Muscle of leg (tissue), 11 donors: Measurements from ENCODE around the gene GSTP1. TPM values are rescaled to one million over a fixed set of nuclear protein-coding genes. Genes with fewer than 3 reads are reported as not detected.

Experiments
- DNase-seq: peaks from one replicate; pipeline ENCODE4 v3.0.0; 2013
- H3K27ac ChIP-seq: one replicate; pipeline ENCODE4 v1.5.1; 2013; ENCODE audit warnings: mild to moderate bottlenecking, low read length, control low read depth
- H3K27me3 ChIP-seq: one replicate; pipeline ENCODE4 v1.6.1; 2013; ENCODE audit warnings: low read length; ENCODE audit not compliant: control insufficient read depth, insufficient read depth
- H3K36me3 ChIP-seq: one replicate; pipeline ENCODE4 v1.6.1; 2013; ENCODE audit warnings: low read length; ENCODE audit not compliant: control insufficient read depth, insufficient read depth
- H3K4me1 ChIP-seq: one replicate; pipeline ENCODE4 v1.6.1; 2013; ENCODE audit warnings: low read length; ENCODE audit not compliant: control insufficient read depth, insufficient read depth
- H3K4me3 ChIP-seq: one replicate; pipeline ENCODE4 v1.5.1; 2013; ENCODE audit warnings: low read length, control low read depth
- H3K9me3 ChIP-seq: replicated peaks from 2 replicates; pipeline ENCODE4 v1.6.1; 2013; ENCODE audit warnings: low read depth, low read length; ENCODE audit not compliant: control insufficient read depth
- WGBS: methylation state at CpG from one replicate; pipeline ENCODE4 v1.1.5; 2013; ENCODE audit warnings: missing lambda C conversion rate; ENCODE audit not compliant: insufficient coverage; 5-methylcytosine and 5-hydroxymethylcytosine counted together
- polyA plus RNA-seq, 8 donors: library from polyadenylated mRNA; unstranded; fragments of 120-200 nt; gene quantifications; one replicate each; pipeline versions ENCODE4 v1.2.1 to v1.2.3, GENCODE V29; 2013; ENCODE audit warnings: inconsistent platforms in 1 of 8, low replicate concordance in 1 of 8; ENCODE audit not compliant: insufficient read length in 8 of 8, insufficient read depth in 1 of 8
- total RNA-seq: library from RNA; stranded (reverse); fragments of 120-200 nt; gene quantifications from one replicate; pipeline ENCODE4 v1.2.4, GENCODE V29; 2013

The GSTP1 gene
- total and polyA plus RNA-seq, 9 donors, result 232 to 335 (median 277) TPM

DNA sequence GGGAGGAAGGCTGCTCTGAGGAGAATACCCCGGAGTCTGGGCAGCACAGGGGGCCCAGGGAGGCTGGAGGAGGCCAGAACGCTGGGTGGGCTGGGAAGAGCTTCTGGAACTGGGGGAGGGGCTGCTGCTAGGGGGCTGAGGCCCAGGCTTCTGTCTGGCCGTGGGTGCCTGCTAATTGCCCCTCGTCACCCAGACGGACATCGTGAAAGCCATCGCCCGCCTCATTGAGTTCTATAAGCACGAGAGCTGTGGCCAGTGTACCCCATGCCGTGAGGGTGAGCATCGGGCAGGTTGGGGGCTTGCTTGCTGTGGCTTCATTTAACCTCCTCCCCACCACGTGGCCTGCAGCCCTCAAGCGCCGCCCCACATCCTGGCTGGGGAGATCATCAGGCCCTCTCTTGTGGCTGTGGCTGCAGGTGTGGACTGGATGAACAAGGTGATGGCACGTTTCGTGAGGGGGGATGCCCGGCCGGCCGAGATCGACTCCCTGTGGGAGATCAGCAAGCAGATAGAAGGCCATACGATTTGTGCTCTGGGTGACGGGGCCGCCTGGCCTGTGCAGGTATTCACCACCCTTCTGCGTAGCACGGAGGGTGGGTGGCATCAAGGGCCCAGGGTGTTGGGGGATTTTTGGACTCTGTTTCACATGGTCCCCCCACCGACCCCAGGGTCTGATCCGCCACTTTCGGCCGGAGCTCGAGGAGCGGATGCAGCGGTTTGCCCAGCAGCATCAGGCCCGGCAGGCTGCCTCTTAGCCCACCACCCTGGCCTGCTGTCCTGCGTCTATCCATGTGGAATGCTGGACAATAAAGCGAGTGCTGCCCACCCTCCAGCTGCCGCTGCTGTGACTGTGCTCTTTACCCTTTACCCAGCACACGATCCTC is 28.3 kb downstream of the GSTP1 start:
- 88% methylated on average over 32 of the region's 37 CpGs for WGBS
- no peak for DNase-seq
- Histone ChIP-seq H3K4me1 (peaks cover 28% of the 10 kb centered on the region), H3K36me3 (peaks cover 48% of the 10 kb centered on the region), H3K27me3 (peaks cover 19% of the 10 kb centered on the region), H3K27ac (no peak overlapping the region), H3K4me3 (no peak overlapping the region), H3K9me3 (no peaks in the 10 kb centered on the region)

DNA sequence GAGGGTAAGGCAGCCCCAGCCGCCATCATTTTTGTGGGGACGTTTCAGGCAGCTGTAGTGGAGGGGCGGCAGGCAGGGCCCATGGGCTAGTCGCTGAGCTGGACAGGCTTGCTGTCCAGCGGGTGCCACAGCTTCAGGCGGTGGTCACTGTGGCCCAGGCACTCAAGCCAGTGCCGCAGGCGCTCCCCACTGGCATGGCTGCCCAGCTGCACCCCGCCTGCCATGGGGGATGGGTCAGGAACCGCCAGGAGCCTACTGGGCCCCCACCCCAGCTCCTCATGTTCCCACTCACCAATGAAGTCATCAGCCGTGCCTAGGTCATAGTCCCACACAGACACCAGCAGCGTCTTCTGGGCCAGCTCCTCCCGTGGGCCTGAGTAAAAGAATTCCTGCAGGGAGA is 29.1 kb downstream of the GSTP1 start:
- no peak overlapping the region for H3K27ac ChIP-seq
- peak; percentile 5 for DNase-seq
- H3K9me3 ChIP-seq, result no peaks in the 10 kb centered on the region
- H3K4me3 ChIP-seq, result no peak overlapping the region
- WGBS, result 86% methylated on average over 12 of the region's 13 CpGs
- H3K27me3 ChIP-seq, result peaks cover 20% of the 10 kb centered on the region
- peaks cover 48% of the 10 kb centered on the region for H3K36me3 ChIP-seq
- peaks cover 21% of the 10 kb centered on the region for H3K4me1 ChIP-seq

DNA sequence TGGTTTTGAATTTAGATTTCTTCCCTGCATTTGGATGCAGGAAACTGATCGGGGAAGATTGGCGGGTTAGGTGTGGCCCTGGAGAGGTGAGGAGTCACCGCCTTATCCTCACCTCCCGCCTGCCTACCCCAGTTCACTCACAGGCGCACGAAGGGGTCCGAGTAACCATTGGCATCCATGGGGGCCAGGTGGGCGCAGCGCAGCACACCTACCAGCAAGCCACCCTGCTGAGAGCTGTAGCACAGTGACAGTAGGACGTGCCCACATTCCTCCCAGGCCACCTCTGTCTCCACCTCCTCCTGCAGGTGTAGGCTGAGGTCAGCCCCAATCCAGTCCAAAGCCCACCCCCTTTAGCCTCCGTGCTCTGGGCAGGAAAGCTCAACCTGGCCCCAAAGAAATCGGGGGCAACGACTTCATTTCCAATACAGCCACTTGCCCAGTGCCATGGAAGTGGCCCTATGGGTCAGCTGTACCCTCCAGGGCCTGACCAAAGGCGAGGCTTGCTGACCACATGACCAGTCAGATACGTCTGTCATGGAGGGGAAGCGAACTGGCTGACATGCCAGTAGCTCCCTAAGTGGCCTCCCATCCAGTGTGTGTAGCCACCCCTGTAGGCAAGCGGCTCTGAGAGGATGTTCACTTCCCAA is 29.8 kb downstream of the GSTP1 start:
- Histone ChIP-seq H3K9me3 (no peaks in the 10 kb centered on the region), H3K4me3 (peak overlapping the region; percentile 25), H3K36me3 (peaks cover 44% of the 10 kb centered on the region), H3K4me1 (peaks cover 17% of the 10 kb centered on the region), H3K27ac (peak overlapping the region; percentile 8), H3K27me3 (peaks cover 20% of the 10 kb centered on the region)
- WGBS, result 83% methylated on average over 14 of the region's 17 CpGs
- peak; percentile 10 for DNase-seq

DNA sequence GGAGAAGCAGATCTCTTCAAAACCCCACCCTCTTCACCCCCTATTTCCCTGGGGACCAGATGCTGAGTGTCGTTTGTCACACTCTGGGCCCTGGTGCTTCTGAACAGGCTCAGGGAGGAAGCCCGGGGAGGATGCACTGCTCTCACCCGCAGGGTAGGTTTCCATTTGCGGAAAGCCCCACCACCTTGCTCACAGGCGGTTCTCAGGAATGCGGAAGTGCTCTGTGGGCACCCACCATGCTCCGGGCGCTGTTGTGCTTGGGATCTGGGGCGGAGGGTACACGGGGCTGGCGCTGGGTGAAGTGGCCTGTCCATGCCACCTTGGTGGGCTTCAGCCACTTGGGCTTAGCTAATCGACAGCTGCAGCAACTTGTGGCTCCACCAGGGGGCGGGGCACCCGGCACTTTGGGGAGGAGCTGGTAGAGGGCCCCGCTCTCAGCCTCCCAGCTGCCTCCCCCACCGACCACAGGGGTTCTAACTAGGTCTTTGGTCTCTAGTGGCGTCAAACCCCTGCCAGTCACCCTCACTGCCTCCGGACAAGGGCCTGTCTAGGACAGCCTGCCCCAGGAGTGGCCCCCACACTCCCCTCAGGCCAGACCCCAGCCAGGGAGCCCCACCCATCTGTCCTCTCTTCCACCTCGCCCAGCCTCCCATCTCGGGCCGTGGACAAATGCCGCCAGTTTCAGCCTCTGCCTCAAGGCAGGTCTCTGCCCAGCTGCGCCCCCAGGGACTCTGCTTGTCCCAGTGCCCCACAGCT is 30.5 kb downstream of the GSTP1 start:
- Histone ChIP-seq H3K27me3 (peaks cover 20% of the 10 kb centered on the region), H3K4me1 (peaks cover 17% of the 10 kb centered on the region), H3K27ac (peak overlapping the region; percentile 8), H3K9me3 (no peaks in the 10 kb centered on the region), H3K36me3 (peaks cover 37% of the 10 kb centered on the region), H3K4me3 (peak overlapping the region; percentile 25)
- DNase-seq, result peak; percentile 55
- WGBS, result 25% methylated on average over 23 of the region's 23 CpGs

DNA sequence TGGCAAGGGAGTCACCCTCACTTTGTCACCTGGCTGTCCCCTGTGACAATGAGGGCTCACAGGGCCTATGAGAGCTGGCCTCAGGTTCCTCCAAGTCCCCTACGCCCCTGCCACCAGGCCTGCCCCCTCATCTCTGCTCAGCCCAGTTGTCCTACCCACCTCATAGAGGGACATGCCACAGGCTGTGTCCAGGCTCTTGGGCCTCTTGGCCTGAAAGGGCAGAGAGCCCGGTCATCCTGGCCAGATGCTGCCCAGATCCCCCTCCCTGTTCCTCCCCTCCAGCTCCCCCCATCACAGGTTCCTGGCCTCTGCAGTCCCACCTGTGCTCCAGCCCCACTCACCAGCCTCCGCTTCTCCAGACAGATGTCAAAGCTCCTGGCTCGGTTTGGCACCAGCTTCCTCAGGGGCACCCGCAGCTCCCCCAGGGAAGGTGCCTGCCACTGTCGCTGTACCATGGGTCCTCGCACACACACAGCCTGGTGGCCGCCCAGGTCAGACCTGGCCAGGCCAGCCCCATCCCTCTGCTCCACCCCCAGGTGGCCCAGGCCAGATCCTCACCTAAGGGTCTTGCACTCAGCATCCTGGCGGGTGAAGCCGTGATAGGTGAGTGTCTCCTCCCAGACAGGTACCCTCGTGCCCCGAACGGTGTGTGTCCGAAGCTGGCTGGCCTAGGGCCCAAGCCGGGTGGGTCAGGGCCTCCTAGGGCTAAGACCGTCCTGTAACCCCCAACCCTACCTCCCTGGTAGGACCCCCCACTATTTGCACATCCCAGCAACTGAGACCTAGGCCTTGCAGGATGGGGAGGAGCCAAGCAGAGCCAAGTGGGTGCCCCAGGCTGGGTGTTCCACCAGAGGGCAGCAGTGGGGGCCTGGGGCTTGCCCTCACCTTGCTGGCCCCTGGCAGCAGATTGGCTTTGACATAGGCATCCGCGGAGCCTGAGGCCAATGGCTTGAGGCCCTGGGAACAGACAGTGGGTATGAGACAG is 31.4 kb downstream of the GSTP1 start:
- DNase-seq, result peak; percentile 10
- Histone ChIP-seq H3K4me3 (no peak overlapping the region), H3K27me3 (peaks cover 20% of the 10 kb centered on the region), H3K27ac (no peak overlapping the region), H3K4me1 (peaks cover 17% of the 10 kb centered on the region), H3K9me3 (no peaks in the 10 kb centered on the region), H3K36me3 (peaks cover 32% of the 10 kb centered on the region)
- WGBS, result 81% methylated on average over 17 of the region's 18 CpGs

DNA sequence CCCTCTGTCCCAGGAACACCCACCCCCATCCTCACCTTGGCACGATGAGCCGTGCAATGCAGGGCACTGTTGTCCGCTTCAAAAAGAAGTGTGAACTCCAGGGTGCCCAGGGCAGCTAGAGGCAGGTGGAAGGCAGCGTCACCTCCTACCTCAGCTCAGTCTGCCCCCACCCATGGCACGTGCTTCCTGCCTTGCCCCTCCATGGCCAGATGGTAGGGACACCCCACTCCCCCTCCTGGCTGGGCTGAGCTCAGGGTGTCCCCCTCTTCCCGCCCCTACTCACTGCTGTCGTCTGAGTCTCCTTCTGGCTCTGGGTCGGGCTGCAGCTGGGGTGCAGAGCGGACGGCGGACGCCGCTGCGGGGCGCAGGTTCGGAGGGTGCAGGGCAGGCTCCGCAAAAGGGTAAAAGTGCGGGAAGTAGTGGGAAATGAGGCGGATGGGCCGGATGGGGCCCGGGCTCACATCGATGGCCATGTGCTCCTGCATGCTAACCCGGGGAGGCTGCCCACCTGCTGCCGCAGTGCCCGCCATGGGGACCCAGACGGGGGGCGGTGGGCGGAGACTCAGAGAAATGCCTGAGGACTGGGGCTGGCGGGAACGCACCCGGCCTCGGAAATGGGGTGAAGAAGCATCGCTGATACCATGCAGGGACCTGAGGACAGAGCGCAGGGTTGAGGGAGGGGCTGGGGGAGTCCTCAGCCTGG is 32.3 kb downstream of the GSTP1 start:
- no peak overlapping the region for H3K27ac ChIP-seq
- DNase-seq, result peak; percentile 5
- peaks cover 24% of the 10 kb centered on the region for H3K36me3 ChIP-seq
- WGBS, result 23% methylated on average over 16 of the region's 34 CpGs
- H3K27me3 ChIP-seq, result peaks cover 20% of the 10 kb centered on the region
- H3K9me3 ChIP-seq, result no peaks in the 10 kb centered on the region
- H3K4me1 ChIP-seq, result peaks cover 17% of the 10 kb centered on the region
- H3K4me3 ChIP-seq, result no peak overlapping the region

DNA sequence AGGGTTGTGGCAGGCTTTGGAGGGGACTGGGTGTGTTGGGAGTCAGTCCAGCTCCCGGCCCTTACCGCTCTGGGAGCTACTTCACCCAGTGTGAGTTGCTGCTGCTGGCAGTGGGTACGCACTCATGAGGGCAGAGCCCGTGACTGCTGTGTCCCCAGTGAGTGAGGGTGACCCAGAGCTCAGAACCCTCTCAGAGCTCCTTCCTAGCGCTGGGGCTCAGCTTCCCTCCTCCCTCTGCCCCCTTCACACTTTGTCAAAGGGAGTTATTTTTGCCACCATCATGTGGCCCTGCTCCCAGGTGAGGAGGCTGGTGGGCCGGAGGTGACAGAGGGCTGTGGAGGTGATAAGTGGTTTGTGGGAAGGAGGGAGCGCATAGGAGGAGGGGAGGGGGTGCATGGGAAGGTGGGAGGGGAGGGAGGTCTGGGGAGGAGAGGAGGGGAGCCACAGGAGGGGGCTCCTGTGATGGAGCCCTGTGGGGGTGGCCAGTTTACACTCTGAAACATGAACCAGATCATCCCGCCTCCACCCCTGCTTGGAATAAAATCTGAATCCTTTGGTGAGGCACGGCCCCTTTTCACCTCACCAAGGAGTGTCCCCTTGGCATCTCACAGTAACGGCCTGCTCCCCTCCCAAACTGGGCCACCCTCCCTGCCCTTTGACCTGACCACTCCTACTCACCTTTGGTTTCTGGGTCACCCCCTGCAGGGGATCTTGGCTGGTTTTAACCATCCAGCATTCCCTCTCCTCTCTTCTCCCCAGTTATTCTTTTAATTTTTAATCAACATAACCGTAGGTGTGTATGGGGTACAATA is 33.0 kb downstream of the GSTP1 start:
- no peak overlapping the region for H3K4me3 ChIP-seq
- H3K27me3 ChIP-seq, result peaks cover 20% of the 10 kb centered on the region
- WGBS, result 19% methylated on average over 8 of the region's 11 CpGs
- H3K4me1 ChIP-seq, result peaks cover 17% of the 10 kb centered on the region
- no peak for DNase-seq
- H3K36me3 ChIP-seq, result peaks cover 16% of the 10 kb centered on the region
- H3K9me3 ChIP-seq, result no peaks in the 10 kb centered on the region
- H3K27ac ChIP-seq, result no peak overlapping the region

DNA sequence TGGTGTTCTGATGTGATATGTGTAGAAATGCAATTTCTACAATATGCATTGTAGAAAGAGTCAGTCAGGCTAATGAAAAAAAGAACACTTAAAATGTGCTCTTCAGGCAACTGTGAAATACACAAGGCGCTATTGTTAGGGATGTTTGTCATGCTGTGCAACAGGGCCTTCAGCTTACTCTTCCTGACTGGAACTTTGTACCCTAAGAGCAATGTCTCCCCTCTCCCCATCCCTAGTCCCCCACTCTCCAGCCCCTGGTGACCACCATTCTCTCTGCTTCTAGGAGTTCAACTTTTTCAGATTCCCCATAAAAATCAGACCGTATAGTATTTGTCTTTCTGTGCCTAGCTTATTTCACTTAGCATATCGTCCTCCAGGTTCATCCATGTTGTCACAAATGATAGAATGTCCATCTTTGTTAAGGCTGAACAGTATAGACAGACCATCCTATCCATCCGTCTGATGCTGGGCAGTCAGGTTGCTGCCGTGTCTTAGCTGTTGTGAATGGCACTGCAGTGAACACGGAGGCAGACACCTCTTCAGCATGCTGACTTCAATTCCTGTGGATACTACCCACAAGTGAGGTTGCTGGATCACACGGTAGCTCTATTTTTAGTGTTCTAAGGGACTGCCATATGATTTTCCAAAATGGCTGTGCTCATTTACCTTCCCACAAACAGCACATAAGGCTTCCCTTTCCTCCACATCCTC is 33.8 kb downstream of the GSTP1 start:
- Histone ChIP-seq H3K4me1 (peaks cover 17% of the 10 kb centered on the region), H3K27ac (no peak overlapping the region), H3K4me3 (no peak overlapping the region), H3K36me3 (peaks cover 10% of the 10 kb centered on the region), H3K9me3 (no peaks in the 10 kb centered on the region), H3K27me3 (peaks cover 20% of the 10 kb centered on the region)
- DNase-seq, result no peak
- 80% methylated on average over 3 of the region's 7 CpGs for WGBS
